Tibial artery (tissue), 4 donors: ENCODE results near the gene MAD1L1.

Experiments used
- DNase-seq, 2 donors: peaks; one replicate each; pipeline ENCODE4 v3.0.0-alpha.2; 2019
- H3K27ac ChIP-seq, 2 donors: fragments of 200-600 bp; sonication (generic) in 1 of 2; 1 replicate in 1 of 2; 2 replicates in 1 of 2; pipeline ENCODE4 v1.5.1; 2018 to 2019; ENCODE audit warnings: mild to moderate bottlenecking in 1 of 2
- H3K27me3 ChIP-seq, 2 donors: fragments of 200-600 bp; sonication (generic) in 1 of 2; one replicate each; pipeline versions ENCODE4 v1.5.1 to v1.6.0; 2016 to 2019
- H3K36me3 ChIP-seq, 3 donors: fragments of 200-600 bp; sonication (generic) in 2 of 3; one replicate each; pipeline ENCODE4 v1.5.1; 2016 to 2019; ENCODE audit warnings: mild to moderate bottlenecking in 2 of 3
- H3K4me1 ChIP-seq, 4 donors: fragments of 200-600 bp; sonication (generic) in 2 of 4; 1 replicate in 3 of 4; 2 replicates in 1 of 4; pipeline ENCODE4 v1.5.1; 2016 to 2019
- H3K4me3 ChIP-seq, 2 donors: fragments of 200-600 bp; sonication (generic) in 1 of 2; 1 replicate in 1 of 2; 2 replicates in 1 of 2; pipeline ENCODE4 v1.5.1; 2018 to 2019; ENCODE audit warnings: mild to moderate bottlenecking in 2 of 2
- H3K9me3 ChIP-seq, 3 donors: fragments of 200-600 bp; sonication (generic) in 1 of 3; one replicate each; pipeline ENCODE4 v1.5.1; 2016 to 2019
- CTCF ChIP-seq, 2 experiments: fragments of 200-600 bp in 1 of 2; fragments of 450-650 bp in 1 of 2; IDR thresholded peaks; one replicate each; pipeline ENCODE4 v1.5.1; 2017 to 2019; ENCODE audit warnings: antibody characterized with exemption in 2 of 2, mild to moderate bottlenecking in 1 of 2, moderate library complexity in 1 of 2
- intact Hi-C: fragments of 100-400 bp; cut with DNase I; formaldehyde crosslinking; loops from one replicate; pipeline ENCODE4 v1.15.0; 2023; ENCODE audit warnings: low total_unique reads

MAD1L1 gene

GRCh38 chr7:1950452-1951158 is 282.1 kb downstream of the MAD1L1 start:
- Histone ChIP-seq H3K27me3 (no peaks in the 10 kb centered on the region), H3K9me3 (no peaks in the 10 kb centered on the region), H3K27ac (no peak overlapping the region), H3K4me3 (no peak overlapping the region), H3K4me1 (no peaks in the 10 kb centered on the region), H3K36me3 (no peaks in the 10 kb centered on the region)
- intact Hi-C loops = no loop called here
- TF ChIP-seq CTCF (IDR thresholded peaks at IDR 0.05) = no peak
- no peak for DNase-seq

- H3K4me1 ChIP-seq = no peaks in the 10 kb centered on the region
- no peak overlapping the region for H3K27ac ChIP-seq
- TF ChIP-seq CTCF (IDR thresholded peaks at IDR 0.05) = no peak
- no peaks in the 10 kb centered on the region for H3K27me3 ChIP-seq
- intact Hi-C loops = no loop called here
- no peaks in the 10 kb centered on the region for H3K9me3 ChIP-seq
- H3K36me3 ChIP-seq = no peaks in the 10 kb centered on the region
- no peak for DNase-seq
- no peak overlapping the region for H3K4me3 ChIP-seq
These were observed 282.7 kb downstream of the MAD1L1 start for GRCh38 chr7:1950066-1950451.

GRCh38 chr7:1949681-1950055 is 283.1 kb downstream of the MAD1L1 start:
- no peak for DNase-seq

GRCh38 chr7:1948887-1949680 is 283.7 kb downstream of the MAD1L1 start:
- intact Hi-C loops = no loop called here
- Histone ChIP-seq H3K27ac (no peak overlapping the region), H3K4me1 (no peaks in the 10 kb centered on the region), H3K4me3 (no peak overlapping the region), H3K9me3 (no peaks in the 10 kb centered on the region), H3K36me3 (no peaks in the 10 kb centered on the region), H3K27me3 (no peaks in the 10 kb centered on the region)
- no peak for TF ChIP-seq CTCF (IDR thresholded peaks at IDR 0.05)
- DNase-seq = no peak

More at GRCh38 chr7:1949681-1950055, 283.1 kb downstream of the MAD1L1 start:
- Histone ChIP-seq H3K4me1 (no peaks in the 10 kb centered on the region), H3K27ac (no peak overlapping the region), H3K9me3 (no peaks in the 10 kb centered on the region), H3K27me3 (no peaks in the 10 kb centered on the region), H3K36me3 (no peaks in the 10 kb centered on the region), H3K4me3 (no peak overlapping the region)
- intact Hi-C loops = no loop called here
- TF ChIP-seq CTCF (IDR thresholded peaks at IDR 0.05) = no peak

GRCh38 chr7:1948301-1948796 is 284.4 kb downstream of the MAD1L1 start:
- Histone ChIP-seq H3K27ac (no peak overlapping the region), H3K9me3 (no peaks in the 10 kb centered on the region), H3K4me1 (no peaks in the 10 kb centered on the region), H3K4me3 (no peak overlapping the region), H3K36me3 (no peaks in the 10 kb centered on the region), H3K27me3 (no peaks in the 10 kb centered on the region)
- no peak for TF ChIP-seq CTCF (IDR thresholded peaks at IDR 0.05)
- intact Hi-C loops = no loop called here
- DNase-seq = no peak
